ENCODE data around the gene IL18.

Gene IL18

GRCh38 chr11:112186304-112186703 lies 22.4 kb upstream of the IL18 start:
- no peaks in the 10 kb centered on the region for H3K9me3 ChIP-seq (ENCODE audit: insufficient read depth, low read length)
- H3K4me3 ChIP-seq (ENCODE audit: insufficient read depth, low read length, poor library complexity, severe bottlenecking): no peak overlapping the region
- no peaks in the 10 kb centered on the region for H3K36me3 ChIP-seq (ENCODE audit: low read length)
- no peak overlapping the region for H3K27ac ChIP-seq (ENCODE audit: low read depth, low read length)
- no peaks in the 10 kb centered on the region for H4K20me1 ChIP-seq (ENCODE audit: low read depth, low read length)
- no peak overlapping the region for H3K9ac ChIP-seq (ENCODE audit: low read length)
- H3K79me2 ChIP-seq (ENCODE audit: insufficient read depth, low read length): no peaks in the 10 kb centered on the region
- H3K4me2 ChIP-seq (ENCODE audit: low read depth, low read length, poor library complexity, severe bottlenecking): no peak overlapping the region
- no peaks in the 10 kb centered on the region for H3K9me2 ChIP-seq (replicated peaks; ENCODE audit: insufficient read depth, low read length)
- TF ChIP-seq EZH2phosphoT487 (conservative IDR thresholded peaks at IDR 0.05; ENCODE audit: low read length) (no peak), CTCF (IDR thresholded peaks at IDR 0.05; ENCODE audit: insufficient read depth, low read length, poor library complexity, severe bottlenecking) (no peak)
- no peaks in the 10 kb centered on the region for H3F3A ChIP-seq (ENCODE audit: insufficient read depth)
- H2AFZ ChIP-seq (ENCODE audit: low read depth, low read length, severe bottlenecking): no peak overlapping the region
- H3K27me3 ChIP-seq (ENCODE audit: low read length): no peaks in the 10 kb centered on the region

- no peaks in the 10 kb centered on the region for H3K9me3 ChIP-seq (ENCODE audit: insufficient read depth, low read length)
- H3K79me2 ChIP-seq (ENCODE audit: insufficient read depth, low read length): no peaks in the 10 kb centered on the region
- H3K27me3 ChIP-seq (ENCODE audit: low read length): no peaks in the 10 kb centered on the region
- H2AFZ ChIP-seq (ENCODE audit: low read depth, low read length, severe bottlenecking): no peak overlapping the region
- H3K9me2 ChIP-seq (replicated peaks; ENCODE audit: insufficient read depth, low read length): no peaks in the 10 kb centered on the region
- H3K4me3 ChIP-seq (ENCODE audit: insufficient read depth, low read length, poor library complexity, severe bottlenecking): no peak overlapping the region
- TF ChIP-seq CTCF (IDR thresholded peaks at IDR 0.05; ENCODE audit: insufficient read depth, low read length, poor library complexity, severe bottlenecking): no peak
- no peak for TF ChIP-seq EZH2phosphoT487 (conservative IDR thresholded peaks at IDR 0.05; ENCODE audit: low read length)
- H4K20me1 ChIP-seq (ENCODE audit: low read depth, low read length): no peaks in the 10 kb centered on the region
- H3K9ac ChIP-seq (ENCODE audit: low read length): no peak overlapping the region
- no peak overlapping the region for H3K27ac ChIP-seq (ENCODE audit: low read depth, low read length)
- no peaks in the 10 kb centered on the region for H3F3A ChIP-seq (ENCODE audit: insufficient read depth)
- no peaks in the 10 kb centered on the region for H3K36me3 ChIP-seq (ENCODE audit: low read length)
- H3K4me2 ChIP-seq (ENCODE audit: low read depth, low read length, poor library complexity, severe bottlenecking): no peak overlapping the region
Measured at GRCh38 chr11:112185883-112186282, 22.0 kb upstream of the IL18 start.

GRCh38 chr11:112182867-112183266 lies 19.0 kb upstream of the IL18 start:
- Histone ChIP-seq H3K79me2 (ENCODE audit: insufficient read depth, low read length) (no peaks in the 10 kb centered on the region), H3K9me2 (replicated peaks; ENCODE audit: insufficient read depth, low read length) (no peaks in the 10 kb centered on the region), H4K20me1 (ENCODE audit: low read depth, low read length) (no peaks in the 10 kb centered on the region), H3F3A (ENCODE audit: insufficient read depth) (no peaks in the 10 kb centered on the region), H3K4me3 (ENCODE audit: insufficient read depth, low read length, poor library complexity, severe bottlenecking) (no peak overlapping the region), H2AFZ (ENCODE audit: low read depth, low read length, severe bottlenecking) (no peak overlapping the region), H3K9me3 (ENCODE audit: insufficient read depth, low read length) (no peaks in the 10 kb centered on the region), H3K27me3 (ENCODE audit: low read length) (no peaks in the 10 kb centered on the region), H3K4me2 (ENCODE audit: low read depth, low read length, poor library complexity, severe bottlenecking) (no peak overlapping the region), H3K36me3 (ENCODE audit: low read length) (no peaks in the 10 kb centered on the region), H3K27ac (ENCODE audit: low read depth, low read length) (no peak overlapping the region), H3K9ac (ENCODE audit: low read length) (no peak overlapping the region)
- no peak for TF ChIP-seq CTCF (IDR thresholded peaks at IDR 0.05; ENCODE audit: insufficient read depth, low read length, poor library complexity, severe bottlenecking)

- H3K36me3 ChIP-seq (ENCODE audit: low read length): no peaks in the 10 kb centered on the region
- no peaks in the 10 kb centered on the region for H3K79me2 ChIP-seq (ENCODE audit: insufficient read depth, low read length)
- no peaks in the 10 kb centered on the region for H3K27me3 ChIP-seq (ENCODE audit: low read length)
- H3K4me3 ChIP-seq (ENCODE audit: insufficient read depth, low read length, poor library complexity, severe bottlenecking): no peak overlapping the region
- H3F3A ChIP-seq (ENCODE audit: insufficient read depth): no peaks in the 10 kb centered on the region
- TF ChIP-seq EZH2phosphoT487 (conservative IDR thresholded peaks at IDR 0.05; ENCODE audit: low read length) (no peak), CTCF (IDR thresholded peaks at IDR 0.05; ENCODE audit: insufficient read depth, low read length, poor library complexity, severe bottlenecking) (no peak)
- no peaks in the 10 kb centered on the region for H3K9me3 ChIP-seq (ENCODE audit: insufficient read depth, low read length)
- H3K9me2 ChIP-seq (replicated peaks; ENCODE audit: insufficient read depth, low read length): no peaks in the 10 kb centered on the region
- H2AFZ ChIP-seq (ENCODE audit: low read depth, low read length, severe bottlenecking): no peak overlapping the region
- H3K9ac ChIP-seq (ENCODE audit: low read length): no peak overlapping the region
- H4K20me1 ChIP-seq (ENCODE audit: low read depth, low read length): no peaks in the 10 kb centered on the region
- no peak overlapping the region for H3K27ac ChIP-seq (ENCODE audit: low read depth, low read length)
- no peak overlapping the region for H3K4me2 ChIP-seq (ENCODE audit: low read depth, low read length, poor library complexity, severe bottlenecking)
Measured at GRCh38 chr11:112179601-112180000, 15.7 kb upstream of the IL18 start.
